ENCODE data around the gene MEAF6.
"Not testable (repeated sequence)": the region's sequence is repeated elsewhere in the genome, so short reads cannot be mapped to it uniquely, and the experiment has no call there.

DNA sequence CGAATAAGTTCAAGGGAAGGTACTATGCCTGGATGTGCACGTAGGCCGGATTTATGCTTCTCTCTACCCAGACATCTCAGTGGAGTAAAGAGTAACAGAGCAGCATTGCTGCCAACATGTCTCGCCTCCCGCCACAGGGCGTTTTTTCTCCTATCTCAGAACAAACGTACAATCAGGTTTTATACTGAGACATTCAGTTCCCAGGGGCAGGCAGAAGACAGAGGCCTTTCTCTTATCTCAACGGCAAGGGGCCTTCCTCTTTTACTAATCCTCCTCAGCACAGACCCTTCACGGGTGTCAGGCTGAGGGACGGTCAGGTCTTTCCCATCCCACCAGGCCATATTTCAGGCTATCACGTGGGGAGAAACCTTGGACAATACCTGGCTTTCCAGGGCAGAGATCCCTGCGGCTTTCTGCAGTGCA, 45.4 kb upstream of the MEAF6 start:
- TF ChIP-seq, protein P1, sequence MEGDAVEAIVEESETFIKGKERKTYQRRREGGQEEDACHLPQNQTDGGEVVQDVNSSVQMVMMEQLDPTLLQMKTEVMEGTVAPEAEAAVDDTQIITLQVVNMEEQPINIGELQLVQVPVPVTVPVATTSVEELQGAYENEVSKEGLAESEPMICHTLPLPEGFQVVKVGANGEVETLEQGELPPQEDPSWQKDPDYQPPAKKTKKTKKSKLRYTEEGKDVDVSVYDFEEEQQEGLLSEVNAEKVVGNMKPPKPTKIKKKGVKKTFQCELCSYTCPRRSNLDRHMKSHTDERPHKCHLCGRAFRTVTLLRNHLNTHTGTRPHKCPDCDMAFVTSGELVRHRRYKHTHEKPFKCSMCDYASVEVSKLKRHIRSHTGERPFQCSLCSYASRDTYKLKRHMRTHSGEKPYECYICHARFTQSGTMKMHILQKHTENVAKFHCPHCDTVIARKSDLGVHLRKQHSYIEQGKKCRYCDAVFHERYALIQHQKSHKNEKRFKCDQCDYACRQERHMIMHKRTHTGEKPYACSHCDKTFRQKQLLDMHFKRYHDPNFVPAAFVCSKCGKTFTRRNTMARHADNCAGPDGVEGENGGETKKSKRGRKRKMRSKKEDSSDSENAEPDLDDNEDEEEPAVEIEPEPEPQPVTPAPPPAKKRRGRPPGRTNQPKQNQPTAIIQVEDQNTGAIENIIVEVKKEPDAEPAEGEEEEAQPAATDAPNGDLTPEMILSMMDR (IDR thresholded peaks at IDR 0.05), result not testable (repeated sequence)
- not testable (repeated sequence) for TF ChIP-seq EZH2, EZH2phosphoT487 (IDR thresholded peaks at IDR 0.05)
